Stimulated activated CD4-positive, alpha-beta T cell treated with anti-CD3 and anti-CD28 coated beads, Interleukin-12 subunit alpha, Interleukin-12 subunit beta, amount 100 ng/mL, for 4 hours (primary cell): ENCODE results near the gene CUL9.

Experiments used
- DNase-seq: peaks from one replicate; pipeline ENCODE4 v3.0.0-alpha.2; 2020

CUL9 gene

DNA sequence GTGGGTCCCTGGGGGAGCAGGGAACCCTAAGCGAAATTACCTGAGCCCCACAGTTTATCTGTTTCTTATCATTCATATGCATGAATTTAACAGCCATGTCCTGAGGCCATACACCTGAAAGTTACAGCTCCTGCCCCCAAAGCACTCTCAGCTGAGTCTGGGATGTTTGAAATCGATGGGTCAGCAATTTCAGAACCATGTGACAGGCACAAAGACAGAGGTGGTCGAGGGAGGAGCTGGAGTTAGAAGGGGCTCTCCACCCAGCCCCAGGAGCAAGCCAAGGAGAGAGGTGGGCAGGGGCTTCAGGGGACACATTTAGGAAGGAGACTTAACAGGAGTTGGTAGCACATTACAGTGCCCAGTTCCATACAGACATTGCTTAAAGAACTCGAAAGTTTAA, 76.2 kb downstream of the CUL9 start:
- no peak for DNase-seq

DNA sequence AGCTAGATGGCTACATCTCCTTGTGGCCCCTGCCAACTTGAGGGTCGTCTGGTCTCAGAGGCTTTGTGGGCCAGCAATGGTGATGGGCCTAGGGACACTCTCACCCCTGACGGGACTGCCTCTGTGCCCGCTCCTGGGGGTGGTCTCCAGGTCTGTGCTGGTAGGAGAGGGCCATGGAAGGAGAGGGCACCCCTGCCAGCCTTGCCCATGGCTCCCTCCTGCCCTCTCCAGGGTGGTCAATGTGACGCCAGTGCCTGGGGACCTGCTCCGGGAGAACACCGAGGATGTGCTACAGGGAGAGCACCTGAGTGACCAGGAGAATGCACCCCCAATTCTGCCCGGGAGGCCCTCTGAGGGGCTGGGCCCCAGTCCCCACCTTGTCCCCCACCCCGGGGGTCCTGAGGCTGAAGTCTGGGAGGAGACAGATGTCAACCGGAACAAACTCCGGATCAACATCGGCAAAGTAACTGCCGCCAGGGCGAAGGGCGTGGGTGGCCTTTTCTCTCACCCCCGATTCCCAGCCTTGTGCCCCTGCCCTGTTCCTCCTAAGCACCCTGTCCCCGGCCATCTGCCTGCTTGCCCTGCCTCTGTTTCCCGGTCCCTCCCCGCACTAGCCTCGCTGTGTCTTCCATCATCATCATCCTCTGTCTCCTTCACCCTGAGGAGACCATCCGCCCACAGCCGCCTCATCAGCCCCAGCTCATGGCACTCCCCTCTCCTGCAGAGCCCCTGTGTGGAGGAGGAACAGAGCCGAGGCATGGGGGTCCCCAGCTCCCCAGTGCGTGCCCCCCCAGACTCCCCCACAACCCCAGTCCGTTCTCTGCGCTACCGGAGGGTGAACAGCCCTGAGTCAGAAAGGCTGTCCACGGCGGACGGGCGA, 77.1 kb downstream of the CUL9 start:
- no peak for DNase-seq

DNA sequence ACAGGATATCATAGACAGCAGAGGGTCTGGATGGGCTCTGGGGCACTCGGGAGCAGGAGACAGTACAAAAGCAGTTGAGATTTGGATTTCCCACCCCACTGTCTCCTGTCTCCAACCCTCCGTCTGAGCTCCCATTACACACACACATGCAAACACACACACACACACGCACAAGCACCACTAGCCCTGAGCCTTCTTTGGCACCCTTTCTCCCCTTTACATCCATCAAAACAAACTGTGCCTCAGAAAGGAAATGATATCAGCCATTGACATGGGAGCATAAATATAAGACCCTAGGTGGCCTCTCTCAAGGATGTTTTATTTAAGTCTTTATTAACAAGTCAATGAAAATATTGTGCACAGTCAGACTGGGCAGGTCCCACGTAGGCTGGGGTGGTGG, 78.8 kb downstream of the CUL9 start:
- no peak for DNase-seq

DNA sequence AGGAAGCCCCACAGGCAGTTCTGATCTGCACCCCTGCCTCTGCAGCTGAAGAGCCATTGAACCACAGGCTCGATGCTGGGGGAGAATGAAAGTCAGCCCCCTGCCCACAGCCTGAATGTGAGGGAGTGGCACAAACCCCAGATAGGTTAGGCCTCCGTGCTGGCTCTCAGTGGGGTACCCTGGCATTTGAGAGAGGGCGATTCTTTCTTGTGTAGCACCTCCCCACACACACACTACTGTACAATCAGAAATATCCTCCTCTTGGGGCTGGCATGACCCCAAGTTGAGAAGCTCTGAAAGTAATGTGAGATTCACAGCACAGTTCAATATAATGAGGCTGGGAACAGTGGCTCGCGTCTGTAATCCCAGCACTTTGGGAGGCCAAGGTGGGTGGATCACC, 79.2 kb downstream of the CUL9 start:
- DNase-seq, result no peak

DNA sequence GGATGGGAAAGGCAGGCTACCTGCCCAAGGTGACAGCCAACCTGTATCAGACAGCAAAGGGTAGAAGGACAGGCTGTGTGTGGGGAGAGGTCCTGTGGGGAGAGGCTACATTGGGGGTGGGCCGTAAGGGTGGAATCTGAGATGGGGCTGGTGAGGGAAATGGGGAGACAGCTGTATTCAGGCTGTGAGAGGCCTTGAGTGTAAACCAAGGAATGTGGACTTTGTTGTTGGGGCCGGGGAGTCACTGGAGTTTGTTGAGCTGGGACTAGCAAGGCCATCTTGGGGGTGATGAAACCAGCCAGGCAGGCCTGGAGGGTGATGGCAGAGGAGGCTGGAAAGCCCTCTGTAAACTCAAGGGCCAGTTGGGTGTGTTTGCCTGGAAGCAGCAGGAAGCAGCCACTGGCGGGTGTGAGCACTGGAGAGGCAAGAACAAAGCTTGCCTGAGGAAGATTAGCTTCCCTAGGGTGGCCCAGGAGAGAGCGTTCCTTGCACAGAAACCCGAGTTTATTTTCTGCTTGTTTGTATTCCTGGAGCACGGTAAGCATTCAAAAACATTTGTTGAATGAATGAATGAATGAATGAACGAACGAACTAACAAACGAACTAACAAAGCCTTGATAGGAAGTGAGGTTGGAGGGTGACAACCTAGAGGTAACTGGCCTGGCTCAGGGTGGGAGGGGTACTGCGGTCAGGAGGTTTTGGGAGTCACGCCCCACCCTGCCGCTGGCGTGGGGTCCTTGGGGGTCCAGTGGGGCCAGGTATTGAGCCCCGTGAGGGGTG, 80.2 kb downstream of the CUL9 start:
- no peak for DNase-seq

DNA sequence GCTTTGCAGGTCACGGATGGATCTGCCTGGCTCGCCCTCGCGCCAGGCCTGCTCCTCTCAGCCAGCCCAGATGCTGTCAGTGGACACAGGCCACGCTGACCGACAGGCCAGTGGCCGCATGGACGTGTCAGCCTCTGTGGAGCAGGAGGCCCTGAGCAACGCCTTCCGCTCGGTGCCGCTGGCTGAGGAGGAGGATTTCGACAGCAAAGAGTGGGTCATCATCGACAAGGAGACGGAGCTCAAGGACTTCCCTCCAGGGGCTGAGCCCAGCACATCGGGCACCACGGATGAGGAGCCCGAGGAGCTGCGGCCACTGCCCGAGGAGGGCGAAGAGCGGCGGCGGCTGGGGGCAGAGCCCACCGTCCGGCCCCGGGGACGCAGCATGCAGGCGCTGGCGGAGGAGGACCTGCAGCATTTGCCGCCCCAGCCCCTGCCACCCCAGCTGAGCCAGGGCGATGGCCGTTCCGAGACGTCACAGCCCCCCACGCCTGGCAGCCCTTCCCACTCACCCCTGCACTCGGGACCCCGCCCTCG, 80.9 kb downstream of the CUL9 start:
- DNase-seq, result no peak

DNA sequence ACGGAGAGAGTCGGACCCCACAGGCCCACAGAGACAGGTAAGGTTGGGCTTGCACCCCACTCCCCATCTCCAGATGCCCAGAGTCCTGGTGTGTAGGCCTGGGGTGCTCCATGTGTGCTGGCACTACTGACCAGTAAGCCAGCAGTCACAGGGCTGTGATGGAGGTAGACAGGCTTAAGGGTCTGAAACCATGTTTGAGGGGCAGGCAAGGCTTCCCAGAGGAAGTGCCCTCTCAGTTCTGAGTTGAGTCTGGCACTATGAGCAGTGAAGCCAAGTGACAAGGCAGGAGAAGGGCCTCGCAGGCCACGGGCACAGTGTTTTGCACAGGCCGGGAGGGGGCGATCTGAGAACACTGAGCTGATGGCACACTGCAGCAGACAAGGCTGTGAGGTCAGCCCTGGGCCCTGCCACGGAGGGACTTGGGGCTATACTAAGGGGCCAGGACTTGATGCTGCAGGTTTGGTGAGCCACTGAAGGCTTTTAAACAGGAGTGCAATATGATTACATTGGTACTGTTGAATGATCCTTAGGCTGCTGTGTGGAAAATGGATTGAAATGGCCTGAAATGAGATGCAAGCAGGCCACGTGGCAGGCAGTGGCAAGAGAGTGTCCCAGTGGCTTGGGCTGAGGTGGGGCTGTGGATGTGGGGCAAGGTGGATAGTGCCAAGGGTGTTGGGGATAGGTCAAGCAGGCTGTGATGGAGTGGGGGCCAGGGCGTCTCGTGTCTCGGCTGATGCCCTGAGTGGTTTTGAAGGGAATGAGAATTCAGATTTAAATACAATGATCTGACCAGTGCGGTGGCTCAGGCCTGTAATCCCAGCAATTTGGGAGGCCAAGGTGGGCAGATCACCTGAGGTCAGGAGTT, 81.5 kb downstream of the CUL9 start:
- peak; percentile 77 for DNase-seq

DNA sequence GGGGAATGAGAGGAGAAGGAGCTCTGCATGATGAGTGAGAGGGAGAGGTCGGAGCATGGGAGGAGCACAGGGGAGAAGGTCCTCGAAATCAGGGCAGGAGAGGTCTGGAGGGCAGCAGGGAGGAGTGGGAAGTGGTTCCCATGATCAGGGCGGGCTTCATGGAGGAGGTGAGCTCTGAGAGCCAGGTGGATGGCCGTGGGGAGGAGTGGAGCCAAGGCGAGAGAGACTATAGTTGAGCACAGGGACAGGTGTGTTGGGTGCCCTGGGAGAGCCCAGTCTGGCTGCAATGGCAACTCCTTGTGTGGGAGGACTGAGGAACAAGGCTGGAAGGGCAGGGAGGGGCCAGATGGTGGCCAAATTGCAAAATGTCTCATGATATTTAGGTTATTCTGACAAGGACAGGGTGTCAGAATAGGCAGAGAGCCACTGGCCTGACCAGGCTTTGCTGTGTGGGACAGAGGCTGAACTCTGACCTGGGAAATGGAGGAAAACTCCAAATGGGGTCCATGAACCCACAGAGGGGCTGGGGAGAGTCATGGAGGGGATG, 82.7 kb downstream of the CUL9 start:
- DNase-seq, result no peak

DNA sequence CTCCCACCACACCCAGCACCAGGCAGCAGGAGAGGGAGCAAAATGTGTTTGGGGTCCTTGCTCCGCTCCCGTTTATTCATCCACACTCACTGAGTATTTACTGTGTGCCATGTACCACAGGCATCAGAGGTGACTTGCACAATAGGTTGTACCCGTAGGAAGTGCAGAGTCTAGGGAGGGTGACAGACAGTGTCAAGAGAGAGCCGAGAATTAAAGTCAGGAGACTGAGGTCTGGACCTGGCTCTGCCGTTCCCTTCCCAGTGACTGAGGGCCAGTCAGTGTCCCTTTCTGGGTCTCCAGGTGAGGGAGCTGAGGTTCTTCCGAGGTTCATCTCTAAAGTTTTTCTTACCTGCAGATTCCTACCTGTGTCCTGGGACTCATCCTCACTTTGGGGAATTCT, 83.6 kb downstream of the CUL9 start:
- no peak for DNase-seq

DNA sequence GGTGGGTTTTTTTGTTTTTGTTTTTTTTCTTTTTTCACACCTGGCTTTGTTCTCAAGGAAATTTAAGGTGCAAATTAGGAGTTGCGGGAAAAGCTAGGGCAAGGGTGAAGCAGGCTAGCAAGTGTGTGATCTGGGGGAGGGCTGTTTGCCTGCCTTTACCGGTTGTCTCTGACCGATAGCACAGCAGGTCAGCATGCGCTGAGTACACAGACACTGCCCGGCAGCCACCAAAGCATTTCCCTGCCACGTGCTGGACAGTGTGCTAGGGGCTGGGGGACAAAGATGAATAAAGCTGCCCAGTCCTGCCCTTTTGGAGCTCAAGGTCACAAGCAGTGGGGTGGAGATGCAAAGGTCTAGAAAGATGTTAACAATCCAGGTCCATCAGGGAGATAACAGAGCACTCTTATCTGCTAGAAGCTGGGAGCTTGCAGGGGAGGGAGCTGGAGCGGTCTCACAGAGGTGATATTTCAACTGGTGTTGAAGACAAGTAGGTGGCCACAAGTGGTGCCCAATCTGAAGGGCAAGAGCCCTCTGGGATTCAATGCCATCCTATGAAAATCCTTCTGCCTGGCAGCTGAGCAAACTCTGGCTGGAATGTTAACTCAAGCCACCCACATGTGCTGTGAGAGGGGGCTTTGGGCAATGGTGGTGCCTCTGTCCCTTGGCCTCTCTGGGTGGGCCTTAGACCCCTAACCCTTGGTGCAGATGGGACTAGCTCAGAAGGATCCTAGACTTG, 85.8 kb downstream of the CUL9 start:
- DNase-seq, result no peak

DNA sequence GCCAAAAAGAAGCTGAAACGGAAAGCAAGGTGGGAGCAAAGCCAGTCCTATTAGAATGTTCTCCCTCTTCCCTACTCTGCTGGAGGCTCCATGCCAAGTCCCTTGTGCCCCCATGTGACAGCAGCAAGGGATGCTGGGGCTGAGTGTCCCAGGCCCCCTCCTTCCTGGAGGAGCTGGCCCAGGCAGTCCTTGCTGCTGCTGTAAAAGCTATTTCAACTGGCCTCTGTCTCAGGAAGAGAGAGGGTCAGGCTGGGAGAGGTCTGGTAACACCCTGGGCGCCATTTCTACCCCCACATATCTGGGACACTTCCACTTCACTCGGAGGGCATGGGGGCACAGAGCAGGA, 86.3 kb downstream of the CUL9 start:
- DNase-seq, result no peak

DNA sequence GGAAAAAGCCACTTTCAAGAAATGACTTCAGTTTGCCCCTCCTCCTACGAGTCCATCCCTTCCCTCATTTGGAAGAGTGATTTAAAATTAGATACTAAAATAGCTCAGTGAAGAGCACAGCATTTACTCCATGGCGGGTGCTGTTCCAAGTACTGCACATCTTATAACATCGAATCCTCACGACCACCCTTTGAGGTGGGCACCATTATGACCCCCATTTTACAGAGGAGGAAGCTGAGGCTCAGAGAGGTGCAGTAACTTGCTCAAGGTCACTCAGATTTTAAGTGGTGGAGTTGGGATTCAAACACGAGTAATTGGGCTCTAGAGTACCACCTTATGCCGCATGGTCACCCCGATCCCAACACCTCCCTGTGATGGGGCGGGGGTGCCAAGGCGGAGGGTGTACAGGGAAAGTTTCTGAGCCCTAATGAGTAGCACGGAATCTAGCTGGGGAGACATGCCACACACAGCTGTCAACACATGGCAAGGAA, 86.8 kb downstream of the CUL9 start:
- DNase-seq, result no peak

DNA sequence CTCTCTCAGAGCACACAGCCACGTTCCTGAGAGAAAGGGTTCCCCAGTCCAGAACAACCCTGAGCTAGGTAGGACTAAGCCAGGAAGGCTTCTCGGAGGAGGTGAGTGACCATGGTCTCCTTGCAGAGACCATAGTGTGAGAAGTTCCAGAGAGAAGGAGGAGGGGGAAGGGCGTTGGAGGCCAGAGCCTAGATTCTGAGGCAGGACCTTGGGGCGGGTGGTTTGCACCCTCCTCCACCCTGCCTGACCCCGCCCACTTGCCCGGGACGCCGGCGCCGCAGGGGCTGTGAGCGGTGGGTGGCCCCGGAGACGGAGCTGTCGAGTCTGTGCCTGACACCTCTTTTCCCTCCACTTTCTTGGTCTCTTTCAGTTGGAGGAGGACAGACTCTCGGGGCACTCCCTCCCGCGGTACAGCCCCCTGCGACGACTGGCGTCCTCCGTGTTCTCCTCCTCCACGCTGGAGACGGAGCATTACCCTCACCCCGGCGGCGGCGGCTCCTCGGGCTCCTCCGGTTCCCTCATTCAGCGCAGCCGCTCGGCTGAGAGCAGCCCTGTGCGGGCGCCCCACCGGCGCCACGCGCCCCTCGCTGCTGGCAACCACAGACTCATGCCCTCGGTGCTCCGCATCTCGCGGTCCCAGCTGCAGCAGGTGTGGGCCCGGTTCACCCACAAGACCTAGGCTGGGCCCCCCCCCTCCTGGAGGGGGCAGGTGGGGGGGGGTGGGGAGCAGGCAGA, 87.4 kb downstream of the CUL9 start:
- peak; percentile 41 for DNase-seq

DNA sequence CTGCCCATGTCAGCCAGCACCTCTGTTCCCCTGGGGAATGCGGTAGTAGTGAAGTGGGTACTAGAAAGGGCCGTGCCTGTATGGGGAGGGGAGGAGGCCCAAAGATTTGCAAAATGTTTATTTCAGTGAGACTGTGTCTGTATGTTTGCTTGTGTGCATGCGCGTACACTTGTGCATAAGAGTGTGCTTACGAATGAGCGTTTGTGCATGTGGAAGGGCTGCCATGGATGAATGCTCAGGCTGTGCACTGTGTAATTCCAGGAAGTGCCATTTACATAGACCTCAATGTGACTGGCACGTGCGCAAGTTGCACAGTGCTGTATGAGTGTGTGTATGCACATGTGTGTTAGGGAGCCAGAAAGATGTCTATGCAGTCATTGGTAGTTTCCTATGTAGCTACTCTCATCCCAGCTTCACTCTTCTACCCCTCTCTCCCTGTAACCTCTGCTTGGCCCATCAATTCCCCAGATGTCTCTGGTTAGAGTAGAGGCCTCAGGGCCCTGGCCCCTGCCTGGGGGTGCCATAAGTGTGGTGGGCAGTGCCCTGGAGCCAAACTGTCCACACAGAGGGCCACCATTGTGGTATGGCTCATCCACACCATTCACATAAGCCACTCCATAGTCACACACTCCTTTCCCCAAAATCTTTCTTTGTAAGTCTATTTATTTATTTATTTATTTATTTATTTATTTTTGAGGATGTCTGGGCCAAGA, 89.3 kb downstream of the CUL9 start:
- DNase-seq, result no peak

DNA sequence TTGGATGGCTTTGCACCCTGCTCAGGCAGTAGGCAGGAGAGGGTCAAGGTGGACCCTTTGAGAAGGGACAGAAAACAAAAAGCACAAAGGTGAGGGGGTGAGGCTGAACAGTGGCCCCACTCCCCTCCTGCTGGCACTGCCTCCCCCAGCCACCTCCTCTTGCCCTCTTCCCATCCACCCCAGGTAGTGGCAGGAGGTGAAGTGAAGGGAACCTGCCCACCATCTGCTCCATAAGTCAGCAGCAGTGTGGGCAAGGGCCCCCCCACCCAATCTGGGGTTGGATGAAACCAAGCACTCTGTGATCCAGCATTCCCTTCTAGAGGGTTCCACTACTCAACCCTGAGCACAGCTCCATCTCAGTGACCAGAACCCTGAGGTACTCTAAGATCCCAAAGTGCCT, 89.9 kb downstream of the CUL9 start:
- no peak for DNase-seq

DNA sequence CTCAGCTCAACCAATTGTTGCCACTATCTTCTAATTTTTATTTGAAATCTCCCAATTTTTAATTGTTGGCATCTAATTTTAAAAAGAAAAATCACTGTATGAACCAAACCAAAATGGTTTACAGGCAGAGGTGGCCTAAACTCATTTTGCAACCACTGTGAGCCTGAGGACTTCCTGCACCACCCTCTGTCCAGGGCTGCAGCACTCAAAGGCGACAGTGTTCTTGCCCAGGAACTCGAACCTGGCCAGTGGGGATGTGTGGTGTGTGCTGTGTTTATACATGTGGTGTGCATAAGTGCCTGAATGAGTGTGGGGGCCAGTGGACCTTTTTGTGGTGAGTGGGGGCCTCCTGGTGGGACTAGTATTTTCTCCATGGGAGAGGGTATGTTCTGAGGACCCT, 91.7 kb downstream of the CUL9 start:
- no peak for DNase-seq
